SJSA1 (cell line): ENCODE data around the gene XAF1. TPM values are rescaled to one million over a fixed set of nuclear protein-coding genes. Genes with fewer than 3 reads are reported as not detected.
A peak's percentile ranks its signal among the peaks of the same experiment; 100 is the strongest.
"Not testable (repeated sequence)": the region's sequence is repeated elsewhere in the genome, so short reads cannot be mapped to it uniquely, and the experiment has no call there.

Experiments used
- DNase-seq, 2 experiments: peaks; one replicate each; pipeline ENCODE4 v3.0.0-alpha.2; 2015 to 2020; ENCODE audit warnings: low spot score in 2 of 2, low read depth in 1 of 2
- H3K27ac ChIP-seq: fragments of 250-450 bp; sonication (Bioruptor Pico); 2 replicates; pipeline ENCODE4 v1.5.1; 2020; ENCODE audit warnings: mild to moderate bottlenecking, moderate library complexity
- H3K27me3 ChIP-seq: fragments of 250-450 bp; sonication (Bioruptor Pico); replicated peaks from 2 replicates; pipeline ENCODE4 v1.5.1; 2020; ENCODE audit warnings: mild to moderate bottlenecking, moderate library complexity
- H3K36me3 ChIP-seq: fragments of 250-450 bp; sonication (Bioruptor Pico); 2 replicates; pipeline ENCODE4 v1.5.1; 2020; ENCODE audit warnings: mild to moderate bottlenecking
- H3K4me1 ChIP-seq: fragments of 250-450 bp; sonication (Bioruptor Pico); replicated peaks from 2 replicates; pipeline ENCODE4 v1.6.1; 2021; ENCODE audit warnings: mild to moderate bottlenecking
- H3K4me3 ChIP-seq: fragments of 250-450 bp; sonication (Bioruptor Pico); 2 replicates; pipeline ENCODE4 v1.5.1; 2020; ENCODE audit warnings: mild to moderate bottlenecking
- H3K9me3 ChIP-seq: fragments of 250-450 bp; sonication (Bioruptor Pico); replicated peaks from 2 replicates; pipeline ENCODE4 v1.5.1; 2020; ENCODE audit warnings: mild to moderate bottlenecking
- total RNA-seq: library from RNA; depleted of rRNA; stranded (reverse); fragments of >200 nt; shearing (Covaris generic); gene quantifications from 2 replicates; pipeline ENCODE4 v1.2.3, GENCODE V29; 2014

The XAF1 gene
- total RNA-seq, 1 experiment from 2014 or later: 13.4 TPM

DNA sequence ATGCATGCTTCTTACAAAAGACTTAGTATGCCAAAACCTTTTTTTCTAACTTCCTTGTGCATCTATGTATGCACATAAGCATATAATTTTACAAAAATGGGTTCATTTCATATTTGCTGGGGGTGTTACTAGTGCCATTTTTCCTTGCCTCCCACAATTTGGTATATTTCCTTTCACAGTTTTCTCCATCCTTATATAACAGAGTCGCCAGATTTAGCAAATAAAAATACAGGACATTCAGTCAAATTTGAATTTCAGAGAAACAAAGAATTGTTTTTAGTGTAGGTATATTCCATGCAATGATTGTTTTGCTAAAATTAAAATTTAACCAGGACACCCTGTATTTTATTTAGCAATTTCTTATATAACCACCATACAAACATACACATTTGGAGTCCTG is 16.2 kb downstream of the XAF1 start:
- Histone ChIP-seq H3K4me3 (no peak overlapping the region), H3K27me3 (no peaks in the 10 kb centered on the region), H3K4me1 (no peaks in the 10 kb centered on the region), H3K9me3 (peaks cover 2% of the 10 kb centered on the region), H3K27ac (no peak overlapping the region), H3K36me3 (peaks cover 70% of the 10 kb centered on the region)
- DNase-seq: no peak

DNA sequence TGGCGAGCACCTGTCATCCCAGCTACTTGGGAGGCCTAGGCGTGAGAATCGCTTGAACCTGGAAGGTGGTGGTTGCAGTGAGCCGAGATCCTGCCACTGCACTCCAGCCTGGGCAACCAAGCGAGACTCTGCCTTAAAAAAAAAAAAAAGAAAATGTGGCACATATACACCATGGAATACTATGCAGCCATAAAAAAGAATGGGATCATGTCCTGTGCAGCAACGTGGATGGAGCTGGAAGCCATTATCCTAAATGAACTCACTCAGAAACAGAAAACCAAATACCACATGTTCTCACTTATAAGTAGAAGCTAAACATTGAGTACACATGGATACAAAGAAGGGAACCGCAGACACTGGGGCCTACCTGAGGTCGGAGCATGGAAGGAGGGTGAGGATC is 19.1 kb downstream of the XAF1 start:
- not testable (repeated sequence) for H3K27me3 ChIP-seq, H3K27ac ChIP-seq, H3K9me3 ChIP-seq, H3K4me3 ChIP-seq, H3K4me1 ChIP-seq, DNase-seq
- H3K36me3 ChIP-seq: peaks cover 45% of the 10 kb centered on the region

DNA sequence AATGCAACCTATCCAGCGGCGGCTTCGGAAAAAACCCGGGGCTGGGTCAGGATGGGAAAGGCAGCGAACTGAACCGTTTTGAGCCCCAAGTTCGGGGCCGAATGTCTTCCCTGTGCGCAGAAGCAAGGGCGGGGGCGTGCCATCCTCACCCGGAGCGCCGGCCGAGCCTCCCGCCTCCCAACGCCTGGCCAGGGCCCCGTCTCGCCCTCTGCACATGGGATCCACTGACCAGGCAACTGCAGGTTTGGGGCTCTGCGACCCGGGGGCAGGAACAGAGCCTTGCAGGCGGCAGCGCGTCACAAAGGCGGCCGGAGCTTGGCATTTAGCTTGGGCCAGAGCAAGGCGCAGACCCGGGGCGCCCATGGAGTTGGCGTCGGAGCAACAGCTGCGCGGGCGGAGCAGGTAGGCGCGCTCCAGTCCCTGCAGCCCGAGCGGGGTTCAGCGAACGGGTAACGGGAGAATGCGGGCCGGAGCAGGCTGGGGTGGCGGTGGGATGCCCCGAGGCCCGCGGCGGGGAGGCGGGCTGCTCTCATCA is 20.1 kb downstream of the XAF1 start, which contains the start of gene FBXO39:
TSS of gene FBXO39 (plus strand) at position 345 of the 535 bp plus-strand sequence. CDS start 3,654 bp downstream, outside the sequence.
- no peaks in the 10 kb centered on the region for H3K4me1 ChIP-seq
- H3K36me3 ChIP-seq: peaks cover 35% of the 10 kb centered on the region
- H3K27me3 ChIP-seq: no peaks in the 10 kb centered on the region
- H3K9me3 ChIP-seq: no peaks in the 10 kb centered on the region; the same call in none of the 2 replicates
- H3K27ac ChIP-seq: no peak within 1 kb of the TSS
- no peak within 1 kb of the TSS for H3K4me3 ChIP-seq
- DNase-seq: no peak

DNA sequence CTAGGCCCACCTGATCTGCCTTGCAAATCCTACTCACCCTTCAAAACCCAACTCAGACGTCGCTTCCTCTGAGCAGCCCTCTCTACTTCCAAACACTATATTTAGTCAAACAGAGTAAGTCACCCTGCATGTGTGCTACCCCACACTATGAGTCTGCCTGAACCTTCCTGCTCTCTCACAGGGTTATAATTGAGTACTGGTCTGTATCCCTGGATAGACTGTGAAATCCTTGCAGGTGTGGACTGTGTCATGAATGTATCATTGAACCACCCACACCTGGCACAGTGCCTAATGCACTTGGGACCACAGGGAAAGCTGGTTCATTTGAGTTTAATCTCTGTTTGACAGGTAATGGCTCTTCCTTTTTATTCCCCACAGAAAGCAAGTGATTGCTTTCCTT is 23.6 kb downstream of the XAF1 start:
- H3K27me3 ChIP-seq: no peaks in the 10 kb centered on the region
- no peak overlapping the region for H3K4me3 ChIP-seq
- H3K27ac ChIP-seq: no peak overlapping the region
- no peak for DNase-seq
- no peaks in the 10 kb centered on the region; the same call in none of the 2 replicates for H3K9me3 ChIP-seq
- H3K4me1 ChIP-seq: no peaks in the 10 kb centered on the region
- peaks cover 4% of the 10 kb centered on the region for H3K36me3 ChIP-seq

DNA sequence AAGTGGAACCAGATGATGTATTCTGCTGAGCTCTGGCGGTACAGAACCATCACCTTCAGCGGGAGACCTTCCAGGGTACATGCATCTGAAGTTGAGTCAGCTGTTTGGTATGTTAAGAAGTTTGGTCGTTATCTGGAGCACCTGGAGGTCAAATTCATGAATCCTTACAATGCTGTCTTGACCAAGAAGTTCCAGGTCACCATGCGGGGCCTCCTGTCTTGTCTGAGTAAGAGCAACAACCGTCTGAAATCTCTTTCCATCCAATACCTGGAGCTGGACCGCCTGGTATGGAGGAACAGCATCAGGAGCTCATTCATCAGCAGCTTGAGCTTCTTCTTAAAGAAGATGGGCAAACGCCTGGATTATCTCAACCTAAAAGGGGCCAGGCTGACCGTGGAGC is 24.2 kb downstream of the XAF1 start:
- Histone ChIP-seq H3K27me3 (no peaks in the 10 kb centered on the region), H3K4me3 (no peak overlapping the region), H3K36me3 (no peaks in the 10 kb centered on the region), H3K27ac (no peak overlapping the region), H3K9me3 (no peaks in the 10 kb centered on the region; the same call in none of the 2 replicates), H3K4me1 (no peaks in the 10 kb centered on the region)
- DNase-seq: no peak

DNA sequence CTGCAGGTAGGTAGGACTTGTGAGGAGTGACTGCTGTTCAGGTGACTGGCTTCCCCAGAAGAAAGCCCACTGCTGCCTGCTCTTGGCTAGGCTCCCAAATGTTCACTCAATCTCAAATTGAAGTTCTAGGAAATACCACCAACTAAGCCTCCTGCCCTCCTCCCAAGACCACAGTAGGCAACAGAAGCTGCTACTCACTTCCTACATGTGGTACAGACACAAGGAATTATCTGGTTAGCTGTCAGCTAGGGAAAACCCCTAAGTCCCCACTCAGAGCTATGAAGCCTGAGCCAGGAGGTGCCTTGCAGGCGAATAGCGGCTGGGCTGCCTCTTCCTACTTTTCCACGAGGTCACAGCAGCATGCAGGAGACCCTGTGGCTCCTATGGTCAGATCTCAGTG is 25.0 kb downstream of the XAF1 start:
- no peak overlapping the region for H3K27ac ChIP-seq
- no peak for DNase-seq
- no peak overlapping the region for H3K4me3 ChIP-seq
- no peaks in the 10 kb centered on the region; the same call in none of the 2 replicates for H3K9me3 ChIP-seq
- no peaks in the 10 kb centered on the region for H3K27me3 ChIP-seq
- H3K36me3 ChIP-seq: no peaks in the 10 kb centered on the region
- H3K4me1 ChIP-seq: no peaks in the 10 kb centered on the region

DNA sequence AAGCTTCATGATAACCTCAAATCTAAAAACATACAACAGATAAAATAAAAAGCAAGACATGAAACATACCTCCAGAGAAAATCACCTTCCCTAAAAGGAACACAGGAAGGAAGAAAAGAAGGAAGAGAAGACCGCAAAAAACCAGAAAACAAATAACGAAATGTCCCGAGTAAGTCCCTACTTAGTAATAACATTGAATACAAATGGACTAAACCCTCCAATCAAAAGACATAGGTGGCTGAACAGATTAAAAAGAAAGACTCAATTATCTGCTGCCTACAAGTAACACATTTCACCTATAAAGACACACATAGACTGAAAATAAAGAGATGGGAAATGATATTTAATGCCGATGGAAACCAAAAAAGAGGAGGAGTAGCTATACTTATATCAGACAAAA is 26.4 kb downstream of the XAF1 start:
- Histone ChIP-seq H3K27ac (no peak overlapping the region), H3K4me3 (no peak overlapping the region), H3K27me3 (no peaks in the 10 kb centered on the region), H3K9me3 (no peaks in the 10 kb centered on the region; the same call in 1 of the 2 replicates), H3K36me3 (no peaks in the 10 kb centered on the region), H3K4me1 (no peaks in the 10 kb centered on the region)
- no peak for DNase-seq

DNA sequence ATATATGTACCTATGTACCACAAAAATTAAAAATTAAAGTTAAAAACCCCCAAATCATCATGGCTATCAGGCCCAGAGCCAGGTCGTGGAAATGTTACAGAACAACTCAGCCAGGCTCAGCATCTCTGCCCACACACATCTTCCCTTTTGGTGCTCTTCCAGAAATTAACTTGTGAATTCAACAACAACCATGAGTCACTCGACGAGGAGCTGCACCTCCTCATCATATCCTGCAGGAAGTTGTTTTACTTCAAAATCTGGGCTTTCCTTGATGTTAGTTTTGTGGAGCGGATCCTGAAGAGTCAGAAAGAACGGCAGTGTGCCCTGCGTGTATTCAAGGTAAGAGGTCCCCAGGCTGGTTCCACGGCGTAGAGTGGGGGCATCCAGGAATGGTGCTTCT is 30.8 kb downstream of the XAF1 start:
- peak in 1 of 2 experiments; percentile 52 for DNase-seq
- Histone ChIP-seq H3K27ac (no peak overlapping the region), H3K9me3 (no peaks in the 10 kb centered on the region), H3K27me3 (no peaks in the 10 kb centered on the region), H3K4me3 (peak overlapping the region; percentile 9), H3K36me3 (no peaks in the 10 kb centered on the region), H3K4me1 (no peaks in the 10 kb centered on the region)

DNA sequence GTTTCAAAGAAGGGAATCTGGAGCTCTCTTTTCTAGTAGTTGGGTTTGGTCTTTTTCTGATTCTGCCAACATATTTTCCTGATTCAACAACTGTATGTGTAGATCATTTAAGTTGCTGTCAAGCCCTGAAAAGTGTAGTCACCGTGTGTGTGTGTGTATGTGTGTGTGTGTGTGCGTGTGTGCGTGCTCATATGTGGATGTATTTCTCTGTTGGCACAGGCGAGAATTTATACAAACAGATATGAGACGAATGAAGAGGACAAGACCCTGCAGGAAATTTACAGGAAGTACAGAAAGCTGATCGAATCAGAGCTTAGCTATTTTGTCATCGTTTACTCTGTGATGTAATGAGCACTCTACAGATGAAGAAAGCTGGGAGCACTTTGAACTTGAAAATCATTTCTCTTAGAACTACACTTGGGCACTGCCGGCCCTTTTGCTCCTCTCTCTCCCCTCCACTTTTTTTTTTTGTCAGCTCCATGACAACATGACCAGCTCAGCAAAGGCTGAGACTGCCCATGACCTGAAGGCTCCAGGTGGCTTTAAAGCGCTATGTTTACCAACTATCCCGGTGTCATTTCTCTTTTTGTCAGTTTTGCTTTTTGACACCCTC is 31.3 kb downstream of the XAF1 start:
- DNase-seq: no peak
- H3K4me3 ChIP-seq: peak overlapping the region; percentile 9

DNA sequence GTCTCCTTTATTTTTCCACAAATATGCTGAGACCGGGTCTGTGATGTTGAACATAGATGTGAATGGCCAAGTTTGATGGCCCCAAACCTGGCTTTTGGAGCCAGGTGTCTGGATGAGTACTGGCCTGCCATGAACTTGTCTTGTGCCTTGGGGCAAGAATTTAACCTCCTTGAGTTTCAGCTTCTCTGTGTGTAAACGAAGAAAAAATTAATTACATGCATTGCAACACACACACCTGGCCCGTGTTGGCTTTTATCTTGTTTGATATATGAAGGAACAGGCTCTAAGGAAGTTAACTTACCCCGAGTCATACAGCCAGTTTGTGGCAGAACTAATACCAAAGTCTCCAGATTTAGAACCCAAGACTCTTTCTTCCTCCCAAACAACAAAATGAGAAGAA is 33.3 kb downstream of the XAF1 start:
- H3K36me3 ChIP-seq: no peaks in the 10 kb centered on the region
- H3K4me1 ChIP-seq: no peaks in the 10 kb centered on the region
- no peak overlapping the region for H3K27ac ChIP-seq
- no peaks in the 10 kb centered on the region for H3K27me3 ChIP-seq
- no peaks in the 10 kb centered on the region for H3K9me3 ChIP-seq
- no peak overlapping the region for H3K4me3 ChIP-seq
- DNase-seq: no peak

More for the DNA sequence above, 31.3 kb downstream of the XAF1 start:
- Histone ChIP-seq H3K27ac (no peak overlapping the region), H3K4me1 (no peaks in the 10 kb centered on the region), H3K27me3 (no peaks in the 10 kb centered on the region), H3K9me3 (no peaks in the 10 kb centered on the region), H3K36me3 (no peaks in the 10 kb centered on the region)

DNA sequence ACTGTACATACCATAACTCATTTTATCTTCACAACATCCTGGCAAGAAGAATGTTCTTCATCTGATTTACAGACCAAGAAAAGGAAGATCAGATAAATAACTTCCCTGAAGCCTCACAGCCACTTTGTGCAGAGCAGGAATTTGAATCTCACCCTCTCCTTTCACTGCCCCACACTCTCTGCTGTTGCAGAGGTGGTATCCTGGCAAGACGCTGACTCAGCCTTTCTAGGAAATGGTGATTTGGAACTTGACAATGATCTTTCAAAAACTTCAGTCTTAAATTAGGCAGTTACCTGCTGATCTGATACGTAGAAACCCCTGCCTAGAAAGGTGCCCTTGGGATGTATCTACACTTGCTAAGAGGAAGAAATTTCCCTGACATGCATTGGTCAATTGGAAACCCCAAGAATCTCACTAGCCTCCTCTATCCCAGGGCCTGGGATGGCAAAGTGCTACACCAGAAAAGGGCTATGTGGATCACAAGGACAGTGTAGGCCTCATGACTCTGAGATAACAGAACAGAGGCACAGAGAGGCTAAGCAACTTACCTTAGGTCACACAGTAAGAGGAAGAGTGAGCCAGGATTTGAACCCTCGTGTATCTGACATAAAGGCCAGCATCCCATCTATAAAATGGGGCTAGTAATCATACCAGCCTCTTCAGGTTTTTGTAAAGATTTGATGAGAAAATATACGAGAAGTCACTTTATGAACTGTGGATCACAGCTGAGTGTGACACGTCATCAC is 38.1 kb downstream of the XAF1 start:
- Histone ChIP-seq H3K9me3 (no peaks in the 10 kb centered on the region), H3K4me3 (no peak overlapping the region), H3K27ac (no peak overlapping the region), H3K27me3 (no peaks in the 10 kb centered on the region), H3K36me3 (no peaks in the 10 kb centered on the region), H3K4me1 (peaks cover 5% of the 10 kb centered on the region; the same call in 1 of the 2 replicates)
- DNase-seq: no peak

DNA sequence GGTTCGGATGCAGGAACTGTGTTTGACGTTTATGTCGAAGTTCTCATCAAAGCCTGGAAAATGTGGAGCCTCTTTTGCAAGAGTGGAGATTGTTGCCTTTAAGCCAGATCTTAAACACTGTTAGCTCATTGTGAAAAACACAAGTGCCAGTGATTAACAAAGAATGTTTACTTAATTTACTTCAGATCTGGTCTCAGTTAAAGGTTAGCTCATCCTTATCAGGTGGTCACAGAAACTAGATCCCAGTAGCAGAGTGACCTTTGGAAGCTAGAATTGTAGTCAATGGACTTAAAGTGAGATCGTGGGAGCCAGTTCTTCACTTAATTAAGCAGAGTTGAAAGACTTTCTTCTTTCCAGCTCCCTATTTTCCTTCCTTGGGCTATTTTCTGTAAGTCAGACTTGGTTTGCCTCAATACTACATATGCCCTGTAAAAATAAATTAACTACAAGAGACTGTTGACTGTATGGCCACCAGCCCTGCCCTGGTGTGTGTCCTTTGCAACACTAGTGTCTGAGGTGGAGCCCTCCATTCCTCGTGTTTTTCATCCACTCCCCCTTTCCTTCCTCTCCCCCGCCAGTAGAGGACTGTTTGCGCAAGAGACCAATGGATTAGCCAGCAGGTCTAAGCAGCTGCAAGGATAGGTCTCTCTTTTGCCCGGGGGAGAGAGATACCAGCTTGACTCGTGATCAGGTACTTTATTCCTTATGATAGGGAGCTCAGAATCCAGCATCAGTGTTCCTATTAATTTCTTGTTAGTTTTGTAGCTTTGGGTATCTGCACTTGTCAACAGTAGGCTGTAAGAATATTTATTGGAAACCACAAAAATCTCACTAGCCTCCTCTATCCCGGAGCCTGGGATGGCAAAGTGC is 40.4 kb downstream of the XAF1 start:
- no peak overlapping the region for H3K4me3 ChIP-seq

DNA sequence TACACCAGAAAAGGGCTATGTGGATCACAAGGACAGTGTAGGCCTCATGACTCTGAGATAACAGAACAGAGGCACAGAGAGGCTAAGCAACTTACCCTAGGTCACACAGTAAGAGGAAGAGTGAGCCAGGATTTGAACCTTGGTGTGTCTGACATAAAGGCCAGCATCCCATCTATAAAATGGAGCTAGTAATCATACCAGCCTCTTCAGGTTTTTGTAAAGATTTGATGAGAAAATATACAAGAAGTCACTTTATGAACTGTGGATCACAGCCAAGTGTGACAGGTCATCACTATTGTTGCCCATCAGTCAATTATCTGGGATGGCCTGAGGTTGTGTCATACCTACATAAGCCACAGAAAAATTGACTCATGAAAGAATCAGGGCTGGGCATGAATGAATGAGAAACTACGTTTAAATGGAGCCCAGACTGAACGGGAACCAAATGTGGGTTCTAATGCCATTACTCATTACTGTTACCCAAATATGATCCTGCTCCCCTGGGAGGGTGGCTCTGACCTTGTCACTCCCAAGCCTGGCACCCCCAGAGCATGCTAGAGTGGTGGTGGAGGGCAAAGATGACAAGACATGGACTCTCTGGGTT is 41.1 kb downstream of the XAF1 start:
- Histone ChIP-seq H3K36me3 (no peaks in the 10 kb centered on the region), H3K27ac (no peak overlapping the region), H3K9me3 (no peaks in the 10 kb centered on the region), H3K27me3 (no peaks in the 10 kb centered on the region), H3K4me1 (peaks cover 5% of the 10 kb centered on the region; the same call in 1 of the 2 replicates), H3K4me3 (no peak overlapping the region)
- DNase-seq: peak in 1 of 2 experiments; percentile 6

More for the DNA sequence above, 40.4 kb downstream of the XAF1 start:
- Histone ChIP-seq H3K27me3 (no peaks in the 10 kb centered on the region), H3K9me3 (no peaks in the 10 kb centered on the region), H3K4me1 (peaks cover 5% of the 10 kb centered on the region; the same call in 1 of the 2 replicates), H3K27ac (no peak overlapping the region), H3K36me3 (no peaks in the 10 kb centered on the region)
- DNase-seq: no peak
